Measurements from ENCODE around the gene RAB15. TPM values are rescaled to one million over a fixed set of nuclear protein-coding genes. Genes with fewer than 3 reads are reported as not detected.

Gene RAB15
- total RNA-seq, 4 donors from 2014 or later, result 9.6 to 17.0 (median 15.1) TPM

GRCh38 chr14:64990296-64990695 lies 18.2 kb upstream of the RAB15 start:
- no peak for TF ChIP-seq POLR2AphosphoS5 (IDR thresholded peaks at IDR 0.05)
- TF ChIP-seq EP300 (IDR thresholded peaks at IDR 0.05), result no peak
- TF ChIP-seq, protein P1, sequence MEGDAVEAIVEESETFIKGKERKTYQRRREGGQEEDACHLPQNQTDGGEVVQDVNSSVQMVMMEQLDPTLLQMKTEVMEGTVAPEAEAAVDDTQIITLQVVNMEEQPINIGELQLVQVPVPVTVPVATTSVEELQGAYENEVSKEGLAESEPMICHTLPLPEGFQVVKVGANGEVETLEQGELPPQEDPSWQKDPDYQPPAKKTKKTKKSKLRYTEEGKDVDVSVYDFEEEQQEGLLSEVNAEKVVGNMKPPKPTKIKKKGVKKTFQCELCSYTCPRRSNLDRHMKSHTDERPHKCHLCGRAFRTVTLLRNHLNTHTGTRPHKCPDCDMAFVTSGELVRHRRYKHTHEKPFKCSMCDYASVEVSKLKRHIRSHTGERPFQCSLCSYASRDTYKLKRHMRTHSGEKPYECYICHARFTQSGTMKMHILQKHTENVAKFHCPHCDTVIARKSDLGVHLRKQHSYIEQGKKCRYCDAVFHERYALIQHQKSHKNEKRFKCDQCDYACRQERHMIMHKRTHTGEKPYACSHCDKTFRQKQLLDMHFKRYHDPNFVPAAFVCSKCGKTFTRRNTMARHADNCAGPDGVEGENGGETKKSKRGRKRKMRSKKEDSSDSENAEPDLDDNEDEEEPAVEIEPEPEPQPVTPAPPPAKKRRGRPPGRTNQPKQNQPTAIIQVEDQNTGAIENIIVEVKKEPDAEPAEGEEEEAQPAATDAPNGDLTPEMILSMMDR (IDR thresholded peaks at IDR 0.05), result no peak
- no peak for TF ChIP-seq POLR2A (IDR thresholded peaks at IDR 0.05)
- 48% methylated on average over 3 of the region's 3 CpGs for WGBS
- no peak for DNase-seq (ENCODE audit: low spot score in 2 of 2)
- H3K4me1 ChIP-seq, result peaks cover 31% of the 10 kb centered on the region
- H3K36me3 ChIP-seq, result no peaks in the 10 kb centered on the region
- H3K4me3 ChIP-seq, result no peak overlapping the region
- no peaks in the 10 kb centered on the region for H3K27me3 ChIP-seq
- no peaks in the 10 kb centered on the region for H3K9me3 ChIP-seq
- H3K27ac ChIP-seq, result no peak overlapping the region

DNA sequence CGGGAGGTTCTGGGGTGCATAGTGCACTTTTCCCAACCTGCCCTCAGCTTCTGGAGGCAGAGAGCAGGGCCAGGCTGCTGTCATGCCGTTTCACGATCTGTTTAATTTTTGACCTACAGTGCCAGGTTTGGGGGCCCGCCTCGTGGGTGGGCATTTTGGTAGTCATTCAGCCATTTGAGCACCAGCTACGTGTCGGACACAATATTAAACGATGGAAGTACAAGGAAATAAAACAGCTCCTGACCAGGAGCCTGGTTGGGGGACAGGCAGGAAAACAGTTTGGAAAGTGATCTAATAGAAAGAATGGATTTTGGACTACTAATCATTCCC lies 15.3 kb upstream of the RAB15 start:
- Histone ChIP-seq H3K9me3 (no peaks in the 10 kb centered on the region), H3K4me1 (peaks cover 35% of the 10 kb centered on the region), H3K27me3 (no peaks in the 10 kb centered on the region), H3K36me3 (no peaks in the 10 kb centered on the region), H3K27ac (peak overlapping the region; percentile 88), H3K4me3 (peak overlapping the region; percentile 86)
- no peak for DNase-seq (ENCODE audit: low spot score in 2 of 2)
- WGBS, result 1% methylated on average over 8 of the region's 8 CpGs
- TF ChIP-seq POLR2AphosphoS5 (IDR thresholded peaks at IDR 0.05) (no peak), EP300 (IDR thresholded peaks at IDR 0.05) (no peak), POLR2A (IDR thresholded peaks at IDR 0.05) (no peak)
- TF ChIP-seq, protein P1 (IDR thresholded peaks at IDR 0.05), result no peak

DNA sequence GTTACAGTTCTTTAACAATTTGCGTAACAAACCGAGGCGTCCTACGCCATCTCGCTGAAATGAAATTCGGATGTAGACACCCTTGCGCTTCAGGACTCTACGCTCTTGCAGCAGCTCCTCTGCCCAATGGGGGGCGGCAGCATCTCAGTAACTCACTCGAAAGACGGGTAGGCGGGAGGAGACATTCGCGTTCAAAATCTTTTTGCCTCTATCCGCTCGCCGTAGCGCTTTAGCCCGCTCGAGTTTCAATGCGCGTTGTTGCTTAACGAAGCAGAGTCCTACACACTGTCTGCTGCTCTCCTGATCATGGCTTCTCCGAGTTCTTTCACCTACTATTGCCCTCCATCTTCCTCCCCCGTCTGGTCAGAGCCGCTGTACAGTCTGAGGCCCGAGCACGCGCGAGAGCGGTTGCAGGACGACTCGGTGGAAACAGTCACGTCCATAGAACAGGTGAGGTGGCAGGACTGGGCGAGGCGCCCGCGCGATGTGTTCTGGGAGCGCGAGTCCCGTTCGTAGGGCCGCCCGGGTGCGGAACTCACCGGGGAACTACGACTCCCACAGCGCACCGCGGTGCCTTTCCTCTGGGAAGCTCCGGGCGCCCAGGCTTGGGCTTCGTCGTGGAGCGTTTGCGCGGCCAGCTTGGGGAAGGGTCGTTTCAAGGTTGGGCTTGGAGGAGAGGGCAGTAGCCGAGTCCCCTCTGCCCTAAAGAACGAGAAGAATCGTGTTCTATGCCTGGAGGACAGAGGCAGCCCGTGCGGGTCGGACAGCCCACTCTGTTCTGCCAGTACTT lies 14.7 kb upstream of the RAB15 start, which contains the start of gene FNTB:
FNTB (plus strand) TSS at position 248 of the 790 bp plus-strand sequence; CDS start at position 307, 59 bp downstream.
- H3K4me1 ChIP-seq, result peaks cover 35% of the 10 kb centered on the region
- TF ChIP-seq, protein P1 (IDR thresholded peaks at IDR 0.05), result peak in 1 of 2 donors; percentile 84
- TF ChIP-seq POLR2AphosphoS5 (IDR thresholded peaks at IDR 0.05), result peak in 2 of 3 donors; percentile 52 to 98
- TF ChIP-seq EP300 (IDR thresholded peaks at IDR 0.05), result no peak
- peak in 1 of 2 donors; percentile 11 for TF ChIP-seq POLR2A (IDR thresholded peaks at IDR 0.05)
- H3K27ac ChIP-seq, result peak within 1 kb of the TSS; percentile 88
- no peaks in the 10 kb centered on the region for H3K9me3 ChIP-seq
- under 1% methylated on average over 58 of the region's 65 CpGs for WGBS
- peak; percentile 96 to 97 for DNase-seq (ENCODE audit: low spot score in 2 of 2)
- no peaks in the 10 kb centered on the region for H3K36me3 ChIP-seq
- H3K27me3 ChIP-seq, result no peaks in the 10 kb centered on the region
- peak within 1 kb of the TSS; percentile 86 for H3K4me3 ChIP-seq

- no peak for DNase-seq (ENCODE audit: low spot score in 2 of 2)
- peaks cover 24% of the 10 kb centered on the region for H3K4me1 ChIP-seq
- no peak overlapping the region for H3K27ac ChIP-seq
- H3K27me3 ChIP-seq, result no peaks in the 10 kb centered on the region
- WGBS, result 7% methylated on average over 15 of the region's 15 CpGs
- H3K36me3 ChIP-seq, result no peaks in the 10 kb centered on the region
- TF ChIP-seq POLR2AphosphoS5 (IDR thresholded peaks at IDR 0.05) (no peak), EP300 (IDR thresholded peaks at IDR 0.05) (no peak), POLR2A (IDR thresholded peaks at IDR 0.05) (no peak)
- TF ChIP-seq, protein P1 (IDR thresholded peaks at IDR 0.05), result peak; percentile 47 to 67
- H3K4me3 ChIP-seq, result no peak overlapping the region
- H3K9me3 ChIP-seq, result no peaks in the 10 kb centered on the region
Measured at GRCh38 chr14:64983439-64984310, 11.5 kb upstream of the RAB15 start.

Data from suprapubic skin (tissue), 4 donors.